Left lung (tissue), 10 donors: ENCODE data around the gene PDSS2. TPM values are rescaled to one million over a fixed set of nuclear protein-coding genes. Genes with fewer than 3 reads are reported as not detected.

Experiments used
- ATAC-seq: fragments of 200-7000 bp; cut with Tn5 transposase; one replicate; pipeline ENCODE4 v1.9.1; 2020; ENCODE audit warnings: moderate library complexity
- DNase-seq, 4 donors: peaks; one replicate each; pipeline ENCODE4 v3.0.0-alpha.2; 2013 to 2020
- H3K27ac ChIP-seq, 2 donors: fragments of 200-600 bp; sonication (generic) in 1 of 2; one replicate each; pipeline versions ENCODE4 v1.5.0 to v1.8.0; 2020 to 2021
- H3K27me3 ChIP-seq, 2 donors: fragments of 200-600 bp; sonication (generic) in 1 of 2; one replicate each; pipeline versions ENCODE4 v1.5.0 to v1.8.0; 2020 to 2021
- H3K36me3 ChIP-seq, 2 donors: fragments of 200-600 bp; sonication (generic) in 1 of 2; one replicate each; pipeline versions ENCODE4 v1.5.0 to v1.8.0; 2020 to 2021
- H3K4me1 ChIP-seq, 2 donors: fragments of 200-600 bp; one replicate each; pipeline ENCODE4 v1.8.0; 2021
- H3K4me3 ChIP-seq, 2 donors: fragments of 200-600 bp; sonication (generic) in 1 of 2; one replicate each; pipeline versions ENCODE4 v1.5.0 to v1.8.0; 2020 to 2021; ENCODE audit warnings: mild to moderate bottlenecking in 1 of 2
- H3K9me3 ChIP-seq, 2 donors: fragments of 200-600 bp; sonication (generic) in 1 of 2; one replicate each; pipeline versions ENCODE4 v1.5.0 to v1.8.0; 2020 to 2021
- intact Hi-C, 2 donors: fragments of 100-400 bp; cut with DNase I; formaldehyde crosslinking; loops; one replicate each; pipeline versions ENCODE4 v1.11.2 to v1.14.2; 2022
- polyA plus RNA-seq, 6 donors: library from polyadenylated mRNA; unstranded; fragments of 120-200 nt; gene quantifications; one replicate each; pipeline ENCODE4 v1.2.1, GENCODE V29; 2013; ENCODE audit not compliant: insufficient read length in 6 of 6
- total RNA-seq, 2 donors: library from RNA; stranded (reverse); fragmentation: NEBNext Ultra II Directional; extraction: Animal tissue kit (Norgen Biotek cat#: 25700); gene quantifications; one replicate each; pipeline ENCODE4 v1.2.1, GENCODE V29; 2021
- TF ChIP-seq, protein P1 (sequence below), 2 donors: fragments of 200-600 bp; sonication (generic) in 1 of 2; IDR thresholded peaks; one replicate each; pipeline versions ENCODE4 v1.5.0 to v1.8.0; 2021; ENCODE audit warnings: antibody characterized with exemption in 2 of 2
- donor health status: DM: no; HTN: yes; CAD: no.
- donor health status: DM: no; HTN: no; CAD: no.

The PDSS2 gene
- total and polyA plus RNA-seq, 8 donors, result 13.9 to 20.6 (median 16.4) TPM

- intact Hi-C loops, result no loop called here
- Histone ChIP-seq H3K27me3 (peaks cover 0 to 25% of the 10 kb centered on the region in 2 donors), H3K36me3 (no peaks in the 10 kb centered on the region), H3K9me3 (no peaks in the 10 kb centered on the region), H3K27ac (peak within 1 kb of the TSS; percentile 41 to 74), H3K4me1 (peaks cover 5 to 31% of the 10 kb centered on the region in 2 donors), H3K4me3 (peak within 1 kb of the TSS; percentile 55 to 58)
- TF ChIP-seq, protein P1, sequence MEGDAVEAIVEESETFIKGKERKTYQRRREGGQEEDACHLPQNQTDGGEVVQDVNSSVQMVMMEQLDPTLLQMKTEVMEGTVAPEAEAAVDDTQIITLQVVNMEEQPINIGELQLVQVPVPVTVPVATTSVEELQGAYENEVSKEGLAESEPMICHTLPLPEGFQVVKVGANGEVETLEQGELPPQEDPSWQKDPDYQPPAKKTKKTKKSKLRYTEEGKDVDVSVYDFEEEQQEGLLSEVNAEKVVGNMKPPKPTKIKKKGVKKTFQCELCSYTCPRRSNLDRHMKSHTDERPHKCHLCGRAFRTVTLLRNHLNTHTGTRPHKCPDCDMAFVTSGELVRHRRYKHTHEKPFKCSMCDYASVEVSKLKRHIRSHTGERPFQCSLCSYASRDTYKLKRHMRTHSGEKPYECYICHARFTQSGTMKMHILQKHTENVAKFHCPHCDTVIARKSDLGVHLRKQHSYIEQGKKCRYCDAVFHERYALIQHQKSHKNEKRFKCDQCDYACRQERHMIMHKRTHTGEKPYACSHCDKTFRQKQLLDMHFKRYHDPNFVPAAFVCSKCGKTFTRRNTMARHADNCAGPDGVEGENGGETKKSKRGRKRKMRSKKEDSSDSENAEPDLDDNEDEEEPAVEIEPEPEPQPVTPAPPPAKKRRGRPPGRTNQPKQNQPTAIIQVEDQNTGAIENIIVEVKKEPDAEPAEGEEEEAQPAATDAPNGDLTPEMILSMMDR (IDR thresholded peaks at IDR 0.05), result no peak
- peak; percentile 10 for ATAC-seq
- peak; percentile 40 to 85 (median 50) for DNase-seq
Observed at GRCh38 chr6:107114926-107115694, 344.3 kb downstream of the PDSS2 start, which contains the start of gene BEND3. TSS of gene BEND3 (minus strand) at chr6:107115515. CDS start at chr6:107099285, 16,230 bp downstream.

GRCh38 chr6:107114213-107114925, 345.0 kb downstream of the PDSS2 start:
- peaks cover 0 to 25% of the 10 kb centered on the region in 2 donors for H3K27me3 ChIP-seq
- H3K4me1 ChIP-seq, result peaks cover 5 to 37% of the 10 kb centered on the region in 2 donors
- peak overlapping the region; percentile 38 to 58 for H3K4me3 ChIP-seq
- peak overlapping the region in 1 of 2 donors; percentile 74 for H3K27ac ChIP-seq
- DNase-seq (peak; percentile 79 to 98 (median 90)), ATAC-seq (peak; percentile 95)
- no peaks in the 10 kb centered on the region for H3K9me3 ChIP-seq
- intact Hi-C loops, result no loop called here
- no peaks in the 10 kb centered on the region for H3K36me3 ChIP-seq
- TF ChIP-seq, protein P1 (IDR thresholded peaks at IDR 0.05), result peak; percentile 90 to 96

- Histone ChIP-seq H3K27me3 (no peaks in the 10 kb centered on the region), H3K36me3 (no peaks in the 10 kb centered on the region), H3K27ac (no peak overlapping the region), H3K9me3 (no peaks in the 10 kb centered on the region), H3K4me3 (no peak overlapping the region), H3K4me1 (peaks cover 5 to 20% of the 10 kb centered on the region in 2 donors)
- DNase-seq, result no peak
- ATAC-seq, result no peak
- TF ChIP-seq, protein P1 (IDR thresholded peaks at IDR 0.05), result no peak
- intact Hi-C loops, result no loop called here
Observed at GRCh38 chr6:107110200-107110599, 349.2 kb downstream of the PDSS2 start.

DNA sequence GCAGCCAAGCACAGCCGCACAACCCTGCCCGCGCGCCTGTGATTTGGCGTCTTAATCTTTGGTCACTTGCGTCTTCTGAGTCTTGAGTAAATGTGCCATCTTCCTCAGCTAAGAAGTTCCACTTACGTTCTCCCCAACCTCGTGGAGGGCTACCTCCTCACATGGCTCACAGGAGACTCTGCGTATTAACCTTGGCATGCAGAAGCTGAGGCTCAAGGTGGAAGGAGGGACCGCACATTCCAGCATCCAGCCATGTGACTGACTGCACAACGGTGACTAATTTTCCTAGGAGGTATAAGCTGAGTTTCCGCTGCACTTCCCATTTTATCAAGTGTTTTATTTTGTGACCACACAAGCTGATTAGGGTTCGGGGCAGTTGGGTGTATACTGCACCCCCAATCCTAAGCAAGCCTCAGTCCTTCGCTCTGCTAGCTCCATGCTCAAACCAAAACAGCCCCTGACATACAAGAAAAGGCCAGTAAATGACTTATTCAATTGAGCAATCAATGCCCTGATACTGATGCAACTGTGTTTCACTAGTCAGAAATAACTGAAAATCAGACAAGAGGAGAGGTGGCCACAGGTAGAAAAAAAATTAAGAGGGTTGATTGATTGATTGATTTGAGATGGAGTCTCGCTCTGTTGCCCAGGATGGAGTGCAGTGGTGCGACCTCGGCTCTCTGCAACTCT, 351.0 kb downstream of the PDSS2 start:
- TF ChIP-seq, protein P1 (IDR thresholded peaks at IDR 0.05), result no peak
- intact Hi-C loops, result no loop called here
- Histone ChIP-seq H3K4me1 (peaks cover 0 to 13% of the 10 kb centered on the region in 2 donors), H3K4me3 (no peak overlapping the region), H3K9me3 (no peaks in the 10 kb centered on the region), H3K27me3 (no peaks in the 10 kb centered on the region), H3K27ac (no peak overlapping the region), H3K36me3 (no peaks in the 10 kb centered on the region)
- no peak for ATAC-seq
- DNase-seq, result no peak
